ENCODE data around the gene MOV10.
"Not testable (repeated sequence)": the region's sequence is repeated elsewhere in the genome, so short reads cannot be mapped to it uniquely, and the experiment has no call there.

The MOV10 gene

DNA sequence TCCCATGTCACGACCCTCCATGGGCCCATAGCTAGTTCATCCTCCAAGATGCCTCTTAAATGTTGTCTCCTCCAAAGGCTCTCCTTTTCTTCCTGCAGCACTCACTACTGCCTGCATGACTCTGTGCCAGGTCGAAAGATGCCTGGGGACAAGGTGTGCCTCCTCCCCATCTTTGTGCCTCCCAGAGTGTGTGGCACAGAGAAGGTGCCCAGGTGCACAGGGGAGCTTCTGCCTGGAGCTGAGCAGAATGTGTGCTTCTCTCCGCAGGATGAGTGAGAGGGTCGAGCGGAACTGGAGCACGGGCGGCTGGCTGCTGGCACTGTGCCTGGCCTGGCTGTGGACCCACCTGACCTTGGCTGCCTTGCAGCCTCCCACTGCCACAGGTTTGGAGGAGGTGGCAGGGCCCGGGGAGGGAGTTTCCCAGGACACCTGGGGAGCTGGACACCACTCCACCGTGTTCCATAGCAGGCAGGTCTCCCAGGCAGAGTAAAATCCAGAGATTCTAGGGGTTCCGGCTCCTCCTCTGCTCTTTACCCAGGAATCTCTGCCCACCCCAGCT is 47.6 kb downstream of the MOV10 start:
- peaks cover 36% of the 10 kb centered on the region for H3K4me1 Mint-ChIP-seq
- DNase-seq (no peak), ATAC-seq (no peak)
- no peak overlapping the region for H3K4me3 Mint-ChIP-seq
- H3K27ac Mint-ChIP-seq, result no peak overlapping the region
- peaks cover 57% of the 10 kb centered on the region for H3K27me3 Mint-ChIP-seq
- H3K9me3 Mint-ChIP-seq, result no peaks in the 10 kb centered on the region

DNA sequence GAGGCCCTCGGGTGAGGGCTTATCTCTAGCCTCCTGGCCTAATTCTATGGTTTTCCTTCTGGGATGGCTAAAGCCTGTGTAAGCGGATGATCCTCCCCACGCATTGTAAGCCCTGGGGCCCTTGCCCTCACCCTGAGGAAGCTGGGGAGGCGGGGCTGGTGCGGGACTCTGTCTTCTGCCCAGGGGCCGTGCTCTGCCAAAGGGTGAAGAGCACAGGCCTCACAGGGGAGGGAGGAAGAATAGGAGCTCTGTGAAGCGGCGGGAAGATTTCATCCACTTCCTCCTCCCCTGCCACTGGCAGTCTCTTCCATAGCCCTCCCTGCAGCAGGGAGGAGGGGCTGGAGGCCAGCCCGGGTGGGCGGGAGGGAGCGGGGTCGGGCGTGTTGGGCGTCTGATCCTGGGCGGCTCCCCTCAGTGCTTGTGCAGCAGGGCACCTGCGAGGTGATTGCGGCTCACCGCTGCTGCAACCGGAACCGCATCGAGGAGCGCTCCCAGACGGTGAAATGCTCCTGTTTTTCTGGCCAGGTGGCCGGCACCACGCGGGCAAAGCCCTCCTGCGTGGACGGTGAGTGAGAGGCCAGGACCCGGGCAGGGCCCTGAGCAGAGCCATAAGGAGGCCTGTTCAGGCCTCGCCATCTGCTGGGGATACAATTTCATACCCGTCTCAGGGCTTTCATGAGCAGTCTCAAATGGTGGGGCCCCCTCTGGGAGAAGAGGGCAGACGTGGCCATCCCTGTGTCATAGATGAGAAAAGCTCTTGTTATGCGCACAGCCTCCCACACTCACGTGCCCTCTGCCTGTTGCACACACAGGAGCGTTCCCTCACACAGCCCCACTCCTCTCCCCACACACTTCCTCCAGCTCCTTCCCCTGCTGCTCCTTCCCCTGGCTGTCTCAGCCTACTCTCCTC is 48.4 kb downstream of the MOV10 start:
- peak overlapping the region; percentile 14 to 67 for H3K4me3 Mint-ChIP-seq
- ATAC-seq, result peak; percentile 46
- no peak for DNase-seq

DNA sequence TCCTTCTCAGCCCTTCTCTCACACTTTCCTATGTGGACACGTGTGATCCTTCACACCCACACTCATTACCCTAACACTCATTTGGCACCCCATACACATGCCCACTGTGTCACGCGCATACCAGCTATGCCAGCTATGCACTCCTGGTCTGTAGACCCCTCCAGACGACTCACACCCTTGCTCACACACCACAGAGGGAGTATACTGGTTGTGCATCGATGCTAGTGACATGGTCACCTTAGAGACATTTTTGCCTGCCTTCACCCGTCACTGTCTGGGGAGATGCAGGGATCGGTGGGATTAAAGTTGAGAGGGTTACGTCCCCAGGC is 49.0 kb downstream of the MOV10 start:
- no peaks in the 10 kb centered on the region for H3K9me3 Mint-ChIP-seq
- peaks cover 50% of the 10 kb centered on the region for H3K27me3 Mint-ChIP-seq
- no peak for DNase-seq
- H3K4me1 Mint-ChIP-seq, result peaks cover 28% of the 10 kb centered on the region
- peak overlapping the region in 1 of 2 donors; percentile 3 for H3K4me3 Mint-ChIP-seq
- H3K27ac Mint-ChIP-seq, result peak overlapping the region; percentile 24 to 80
- ATAC-seq, result peak; percentile 3

More for the DNA sequence above, 48.4 kb downstream of the MOV10 start:
- Mint-ChIP-seq H3K27ac (peak overlapping the region; percentile 24 to 86), H3K9me3 (no peaks in the 10 kb centered on the region), H3K4me1 (peaks cover 31% of the 10 kb centered on the region), H3K27me3 (peaks cover 53% of the 10 kb centered on the region)

DNA sequence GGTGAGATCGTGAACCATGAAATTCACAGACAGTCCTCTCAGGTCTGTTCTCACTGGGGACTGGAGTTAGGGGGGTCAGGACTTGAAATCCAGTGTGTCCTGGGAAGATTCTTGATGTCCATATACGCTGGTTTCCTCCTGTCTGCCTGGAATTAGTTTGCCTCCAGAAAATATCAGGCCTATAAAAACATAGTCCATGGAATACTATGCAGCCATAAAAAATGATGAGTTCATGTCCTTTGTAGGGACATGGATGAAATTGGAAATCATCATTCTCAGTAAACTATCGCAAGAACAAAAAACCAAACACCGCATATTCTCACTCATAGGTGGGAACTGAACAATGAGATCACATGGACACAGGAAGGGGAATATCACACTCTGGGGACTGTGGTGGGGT is 49.8 kb downstream of the MOV10 start:
- H3K4me3 Mint-ChIP-seq, H3K9me3 Mint-ChIP-seq, H3K27ac Mint-ChIP-seq, DNase-seq, ATAC-seq: not testable (repeated sequence)
- Mint-ChIP-seq H3K4me1 (peaks cover 21% of the 10 kb centered on the region), H3K27me3 (peaks cover 42% of the 10 kb centered on the region)

DNA sequence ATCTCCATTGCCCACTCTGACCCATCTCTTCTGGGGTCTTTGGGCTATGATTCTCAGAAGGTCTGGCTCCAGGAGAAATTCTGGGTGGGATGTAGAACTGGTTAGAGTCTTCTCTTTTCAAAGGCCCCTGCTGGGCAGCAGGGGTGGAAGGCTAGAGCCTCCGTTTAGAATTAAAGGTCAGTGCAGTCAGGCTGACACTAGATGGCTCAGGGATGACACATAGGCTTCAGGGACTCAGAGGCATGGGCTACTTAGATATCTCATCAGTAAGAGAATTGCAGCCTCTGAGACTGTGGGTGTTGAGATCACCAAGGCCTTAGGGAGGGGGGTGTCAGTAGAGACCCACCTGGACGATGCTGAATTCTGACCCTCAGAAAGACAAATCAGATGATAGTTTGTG is 53.3 kb downstream of the MOV10 start:
- H3K27ac Mint-ChIP-seq, result no peak overlapping the region
- ATAC-seq, result no peak
- H3K4me1 Mint-ChIP-seq, result peaks cover 10% of the 10 kb centered on the region
- no peak overlapping the region for H3K4me3 Mint-ChIP-seq
- H3K9me3 Mint-ChIP-seq, result no peaks in the 10 kb centered on the region
- H3K27me3 Mint-ChIP-seq, result peaks cover 12% of the 10 kb centered on the region
- no peak for DNase-seq

DNA sequence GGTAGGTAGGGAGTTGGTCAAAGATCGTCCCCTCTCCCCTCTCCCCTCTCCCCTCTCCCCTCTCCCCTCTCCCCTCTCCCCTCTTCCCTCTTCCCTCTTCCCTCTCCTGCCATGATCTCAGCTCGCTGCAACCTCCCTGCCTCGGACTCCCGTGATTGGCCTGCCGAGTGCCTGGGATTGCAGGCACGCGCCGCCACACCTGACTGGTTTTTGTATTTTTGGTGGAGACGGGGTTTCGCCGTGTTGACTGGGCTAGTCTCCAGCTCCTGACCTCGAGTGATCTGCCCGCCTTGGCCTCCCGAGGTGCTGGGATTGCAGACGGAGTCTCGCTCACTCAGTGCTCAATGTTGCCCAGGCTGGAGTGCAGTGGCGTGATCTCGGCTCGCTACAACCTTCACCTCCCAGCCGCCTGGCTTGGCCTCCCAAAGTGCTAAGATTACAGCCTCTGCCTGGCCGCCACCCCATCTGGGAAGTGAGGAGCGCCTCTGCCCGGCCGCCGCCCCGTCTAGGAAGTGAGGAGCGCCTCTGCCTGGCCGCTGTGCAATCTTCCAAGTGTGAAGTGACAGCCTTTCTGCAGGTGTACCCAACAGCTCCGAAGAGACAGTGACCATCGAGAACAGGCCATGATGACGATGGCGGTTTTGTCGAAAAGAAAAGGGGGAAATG is 54.0 kb downstream of the MOV10 start:
- H3K4me3 Mint-ChIP-seq, H3K9me3 Mint-ChIP-seq, H3K27me3 Mint-ChIP-seq, DNase-seq, H3K4me1 Mint-ChIP-seq, ATAC-seq, H3K27ac Mint-ChIP-seq: not testable (repeated sequence)

DNA sequence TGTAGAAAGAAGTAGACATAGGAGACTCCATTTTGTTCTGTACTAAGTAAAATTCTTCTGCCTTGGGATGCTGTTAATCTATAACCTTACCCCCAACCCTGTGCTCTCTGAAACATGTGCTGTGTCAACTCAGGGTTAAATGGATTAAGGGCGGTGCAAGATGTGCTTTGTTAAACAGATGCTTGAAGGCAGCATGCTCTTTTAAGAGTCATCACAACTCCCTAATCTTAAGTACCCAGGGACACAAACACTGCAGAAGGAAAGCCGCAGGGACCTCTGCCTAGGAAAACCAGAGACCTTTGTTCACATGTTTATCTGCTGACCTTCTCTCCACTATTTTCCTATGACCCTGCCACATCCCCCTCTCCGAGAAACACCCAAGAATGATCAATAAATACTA is 54.6 kb downstream of the MOV10 start:
- not testable (repeated sequence) for DNase-seq, H3K27me3 Mint-ChIP-seq, H3K4me1 Mint-ChIP-seq, H3K9me3 Mint-ChIP-seq, ATAC-seq, H3K27ac Mint-ChIP-seq, H3K4me3 Mint-ChIP-seq

DNA sequence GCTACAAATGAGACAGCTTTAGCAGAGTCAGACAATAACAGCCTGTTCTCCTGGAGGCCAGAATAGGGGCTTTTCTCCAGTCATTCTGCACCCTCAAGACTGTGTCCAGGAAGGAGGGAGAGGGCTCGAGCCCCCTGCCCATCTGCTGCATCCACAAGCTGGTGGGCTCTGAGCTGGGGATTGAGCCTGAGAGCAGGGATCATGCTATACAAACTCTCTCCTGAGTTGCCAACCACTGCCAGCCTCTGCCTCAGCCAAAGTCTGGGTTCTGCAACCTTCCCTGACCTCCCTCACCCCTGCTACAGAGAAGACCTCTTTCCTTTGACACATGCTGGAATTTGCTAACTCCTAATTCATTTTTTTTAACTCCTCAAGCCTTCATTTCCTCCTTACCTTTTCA is 55.5 kb downstream of the MOV10 start:
- H3K4me1 Mint-ChIP-seq, result peaks cover 6% of the 10 kb centered on the region
- DNase-seq (no peak), ATAC-seq (no peak)
- no peaks in the 10 kb centered on the region for H3K9me3 Mint-ChIP-seq
- no peak overlapping the region for H3K4me3 Mint-ChIP-seq
- peaks cover 7% of the 10 kb centered on the region for H3K27me3 Mint-ChIP-seq
- H3K27ac Mint-ChIP-seq, result peak overlapping the region in 1 of 2 donors; percentile 59

DNA sequence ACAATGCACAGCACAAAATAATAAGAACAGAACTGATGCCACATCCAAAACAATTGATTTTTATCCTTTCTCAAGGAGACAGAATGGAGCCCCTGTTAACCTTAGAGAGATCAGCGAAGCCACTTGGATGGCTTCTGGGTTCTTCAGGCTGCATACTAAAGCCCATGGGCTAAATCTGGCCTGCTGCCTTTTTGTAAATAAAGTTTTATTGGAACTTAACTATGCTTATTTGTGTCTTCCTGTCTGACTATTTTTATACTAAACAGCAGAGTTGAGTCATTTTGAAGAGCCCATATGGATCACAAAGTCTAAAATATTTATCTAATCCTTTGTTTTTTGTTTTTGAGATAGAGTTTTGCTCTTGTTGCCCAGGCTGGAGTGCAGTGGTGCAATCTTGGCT is 57.0 kb downstream of the MOV10 start:
- Mint-ChIP-seq H3K27me3 (peaks cover 7% of the 10 kb centered on the region), H3K9me3 (no peaks in the 10 kb centered on the region), H3K4me3 (no peak overlapping the region), H3K27ac (peak overlapping the region in 1 of 2 donors; percentile 82), H3K4me1 (peaks cover 8% of the 10 kb centered on the region)
- no peak for DNase-seq
- no peak for ATAC-seq

DNA sequence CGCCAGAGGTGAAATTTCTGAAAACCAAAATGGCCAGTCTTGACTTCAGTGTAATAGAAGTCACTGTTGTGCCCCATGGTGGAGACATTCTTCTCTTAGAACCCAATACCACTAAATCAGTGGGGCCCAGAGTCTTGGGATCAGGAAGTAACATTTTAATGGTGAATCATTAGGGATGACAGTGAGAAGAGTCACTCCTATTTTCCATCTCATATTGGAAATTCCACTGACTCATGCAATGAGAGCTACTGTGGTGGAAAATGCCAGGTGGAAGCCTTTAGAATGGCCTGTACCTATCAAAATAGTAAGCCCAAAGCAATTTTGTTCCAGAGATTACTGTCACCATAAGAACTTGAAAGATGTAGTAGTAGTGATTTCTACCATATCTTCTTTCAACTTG is 61.3 kb downstream of the MOV10 start:
- Mint-ChIP-seq H3K9me3 (no peaks in the 10 kb centered on the region), H3K27me3 (peaks cover 28% of the 10 kb centered on the region), H3K4me3 (no peak overlapping the region), H3K4me1 (peaks cover 8% of the 10 kb centered on the region), H3K27ac (no peak overlapping the region)
- ATAC-seq (peak; percentile 49), DNase-seq (no peak)

DNA sequence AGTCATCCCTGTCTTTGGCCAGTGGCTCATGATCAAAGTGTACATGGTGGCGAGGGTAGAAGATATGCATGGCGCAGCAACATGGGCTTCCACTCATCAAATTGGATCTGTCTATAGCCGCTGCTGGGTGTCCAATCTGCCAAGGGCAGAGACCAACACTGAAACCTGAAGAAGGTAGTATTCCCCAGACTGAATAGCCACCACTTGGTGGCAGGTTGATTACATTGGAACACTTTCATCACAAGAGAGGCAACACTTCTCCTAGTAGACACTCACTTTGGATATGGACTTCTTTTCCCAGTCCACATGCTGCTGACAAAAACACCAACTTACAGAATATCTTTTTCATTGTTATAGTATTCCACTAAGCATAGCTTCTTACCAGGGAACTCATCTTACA is 63.1 kb downstream of the MOV10 start:
- H3K27ac Mint-ChIP-seq, result no peak overlapping the region
- no peak overlapping the region for H3K4me3 Mint-ChIP-seq
- ATAC-seq (no peak), DNase-seq (no peak)
- H3K27me3 Mint-ChIP-seq, result peaks cover 46% of the 10 kb centered on the region
- H3K4me1 Mint-ChIP-seq, result peaks cover 8% of the 10 kb centered on the region
- no peaks in the 10 kb centered on the region for H3K9me3 Mint-ChIP-seq

DNA sequence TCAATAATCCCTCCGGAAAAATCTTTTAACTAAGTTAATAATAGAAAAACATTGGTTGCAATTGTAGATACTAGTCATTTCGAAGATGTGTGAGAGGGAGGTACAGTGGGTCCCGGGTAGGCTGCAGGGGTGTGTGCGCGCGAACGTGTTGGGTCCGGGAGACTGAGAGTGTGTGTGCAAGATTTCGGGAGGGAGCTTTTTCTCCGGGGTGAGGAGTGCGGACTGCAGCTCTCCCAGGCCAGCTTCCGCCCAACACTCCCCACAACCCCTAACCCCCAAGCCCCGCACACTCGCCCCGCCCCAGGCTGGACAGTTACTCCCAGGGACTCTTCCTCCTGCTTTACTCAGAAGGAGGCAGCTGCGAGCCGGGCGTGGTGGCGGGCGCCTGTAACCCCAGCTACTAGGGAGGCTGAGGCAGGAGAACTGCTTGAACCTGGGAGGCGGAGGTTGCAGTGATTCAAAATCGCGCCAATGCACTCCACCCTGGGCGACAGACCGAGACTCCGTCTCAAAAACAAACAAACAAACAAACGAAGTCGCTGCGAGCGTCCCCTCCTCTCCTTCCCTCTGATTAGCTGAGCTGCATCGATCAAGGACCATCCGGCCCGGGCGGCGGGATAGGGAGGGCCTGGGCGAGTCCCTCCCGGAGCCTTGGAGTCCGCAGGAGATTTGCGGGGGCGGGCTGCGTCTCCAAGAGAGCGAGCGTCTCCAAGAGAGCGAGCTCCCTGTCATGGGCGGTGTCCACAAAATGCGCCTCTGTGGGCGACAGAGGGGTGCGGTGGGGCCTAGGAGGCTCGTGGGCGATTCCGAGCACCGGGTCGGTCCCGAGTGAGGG is 68.9 kb downstream of the MOV10 start:
- peak overlapping the region; percentile 53 to 65 for H3K4me3 Mint-ChIP-seq
- no peak for DNase-seq

DNA sequence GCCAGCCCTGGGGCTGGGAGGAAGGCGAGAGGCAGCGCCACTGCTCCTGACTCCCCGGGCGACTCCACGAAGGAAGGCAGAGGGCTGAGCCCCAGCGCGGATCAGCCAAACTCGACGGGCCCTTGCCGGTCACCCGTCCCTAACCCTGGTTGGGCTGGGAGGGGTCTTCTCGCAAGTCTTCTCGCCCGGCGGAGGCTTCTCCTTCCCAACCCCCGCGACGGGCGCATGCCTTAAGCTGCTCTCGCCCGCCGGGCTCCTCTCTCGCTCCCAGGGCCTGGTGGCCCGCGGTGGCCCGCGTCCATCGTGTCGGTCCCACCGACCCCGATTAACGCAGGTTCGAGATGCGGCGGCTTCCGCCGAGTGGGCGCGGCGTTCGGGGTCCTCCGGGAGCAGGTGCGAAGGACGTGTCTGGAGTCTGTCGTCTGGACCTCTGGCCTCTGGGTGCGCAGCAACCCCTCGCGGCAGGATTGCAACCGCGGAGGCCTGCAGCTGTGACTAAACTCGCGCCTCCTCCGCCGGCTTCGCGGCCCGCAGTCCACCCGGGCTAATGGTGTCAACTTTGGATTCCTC is 69.6 kb downstream of the MOV10 start:
- ATAC-seq, result peak; percentile 23

More for the DNA sequence above, 68.9 kb downstream of the MOV10 start:
- peaks cover 18% of the 10 kb centered on the region for H3K4me1 Mint-ChIP-seq
- ATAC-seq, result peak; percentile 57
- peaks cover 92% of the 10 kb centered on the region for H3K27me3 Mint-ChIP-seq
- H3K27ac Mint-ChIP-seq, result no peak overlapping the region
- H3K9me3 Mint-ChIP-seq, result no peaks in the 10 kb centered on the region

DNA sequence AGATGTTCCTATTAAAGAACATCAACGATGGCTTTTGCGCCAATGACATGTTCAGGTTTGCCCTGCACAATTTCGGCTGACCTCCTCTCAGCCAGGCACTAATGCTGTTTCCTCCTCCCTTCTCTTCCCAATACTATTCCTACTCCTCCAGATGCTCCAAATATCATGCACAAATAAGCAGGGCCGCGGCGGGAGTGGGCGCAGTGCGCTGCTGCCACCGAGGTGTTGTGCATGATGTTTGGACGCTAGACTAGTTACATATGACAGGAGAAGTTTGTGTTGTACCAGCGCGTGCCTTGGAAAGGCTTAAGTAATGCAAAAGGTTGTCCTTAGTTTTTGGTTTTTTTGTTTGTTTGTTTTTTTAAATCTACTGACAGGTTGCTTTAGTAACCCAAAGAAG is 73.9 kb downstream of the MOV10 start:
- H3K4me3 Mint-ChIP-seq, result no peak overlapping the region
- DNase-seq, result no peak
- H3K27me3 Mint-ChIP-seq, result peaks cover 61% of the 10 kb centered on the region
- ATAC-seq, result no peak
- H3K27ac Mint-ChIP-seq, result no peak overlapping the region
- peaks cover 13% of the 10 kb centered on the region for H3K4me1 Mint-ChIP-seq
- H3K9me3 Mint-ChIP-seq, result peaks cover 3 to 4% of the 10 kb centered on the region in 2 donors

More for the DNA sequence above, 69.6 kb downstream of the MOV10 start:
- no peak overlapping the region for H3K27ac Mint-ChIP-seq
- peaks cover 18% of the 10 kb centered on the region for H3K4me1 Mint-ChIP-seq
- H3K4me3 Mint-ChIP-seq, result peak overlapping the region in 1 of 2 donors; percentile 65
- peaks cover 91% of the 10 kb centered on the region for H3K27me3 Mint-ChIP-seq
- DNase-seq, result no peak
- H3K9me3 Mint-ChIP-seq, result no peaks in the 10 kb centered on the region
